ENCODE data around the gene TOX4.
A peak's percentile ranks its signal among the peaks of the same experiment; 100 is the strongest.
"Not testable (repeated sequence)": the region's sequence is repeated elsewhere in the genome, so short reads cannot be mapped to it uniquely, and the experiment has no call there.

TOX4 gene

DNA sequence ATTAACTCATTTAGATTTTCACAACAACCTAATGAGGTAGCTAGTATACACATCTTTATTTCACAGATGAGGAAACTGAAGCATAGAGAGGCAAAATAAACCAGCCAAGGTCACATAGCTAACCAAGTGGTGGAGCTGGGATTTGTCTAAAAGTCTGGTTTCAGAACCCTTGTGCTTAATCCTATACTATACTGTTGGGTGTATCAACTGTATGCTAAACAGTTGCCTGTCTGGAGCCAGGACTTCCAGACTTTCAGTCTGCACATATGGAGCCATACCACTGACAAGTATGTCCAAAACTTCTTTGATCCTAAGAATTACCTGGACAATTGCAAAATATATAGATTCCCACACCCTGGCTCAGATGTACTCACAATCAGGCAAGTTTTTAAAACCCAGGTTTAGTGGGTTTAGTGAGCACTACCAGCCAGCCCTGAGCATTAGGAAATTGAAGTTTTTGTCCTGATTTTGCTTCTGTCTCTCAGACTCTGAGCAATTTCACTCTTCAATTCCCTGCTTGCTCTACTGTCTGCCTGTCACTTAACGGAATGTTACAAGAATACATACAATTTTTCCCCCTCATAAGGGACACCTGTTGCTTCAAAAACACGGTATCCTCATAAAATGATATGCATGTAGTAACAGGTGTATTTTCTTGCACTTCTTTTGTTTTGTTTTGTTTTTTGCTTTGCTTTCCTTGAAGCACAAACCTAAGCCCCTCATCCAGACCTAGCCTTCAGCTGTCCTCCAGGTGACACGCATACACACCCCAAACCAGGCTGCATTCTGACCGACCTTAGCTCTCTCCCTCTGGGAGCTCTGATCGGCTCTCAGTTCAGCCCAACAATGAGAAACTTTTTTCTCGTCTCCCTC is 58.8 kb downstream of the TOX4 start:
- DNase-seq = no peak

DNA sequence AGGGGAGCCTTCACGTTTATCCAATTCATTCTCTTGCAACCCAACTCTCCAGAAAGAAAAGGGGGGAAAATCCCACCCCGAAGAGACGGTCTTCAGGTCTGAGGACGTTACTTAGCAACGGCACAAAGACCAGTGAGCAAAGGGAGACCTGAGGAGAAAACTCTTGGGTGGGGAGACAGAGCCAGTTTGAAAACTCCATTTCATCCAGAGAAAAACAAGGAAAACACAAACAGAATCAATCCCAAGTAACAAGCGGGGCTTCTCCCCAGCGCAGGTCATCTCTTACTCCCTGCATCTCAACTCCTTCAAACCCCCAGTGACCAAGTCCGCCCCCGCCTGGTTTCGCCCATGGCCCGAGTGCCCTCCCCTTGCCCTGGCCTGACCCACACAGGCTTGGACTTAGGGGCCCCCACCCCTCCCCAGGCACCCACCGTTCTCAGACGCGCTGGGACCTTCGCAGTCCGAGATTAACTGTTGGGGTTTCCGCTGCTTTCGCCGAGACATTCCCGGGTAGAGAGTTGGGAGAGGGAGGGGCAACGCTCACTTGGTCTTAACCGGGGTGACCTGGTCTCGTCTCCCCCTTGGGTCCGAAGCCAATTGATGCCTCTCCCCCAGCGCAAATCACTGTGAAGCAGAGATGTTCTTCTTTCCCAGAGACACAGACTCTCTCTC is 59.6 kb downstream of the TOX4 start:
- no peak for DNase-seq

DNA sequence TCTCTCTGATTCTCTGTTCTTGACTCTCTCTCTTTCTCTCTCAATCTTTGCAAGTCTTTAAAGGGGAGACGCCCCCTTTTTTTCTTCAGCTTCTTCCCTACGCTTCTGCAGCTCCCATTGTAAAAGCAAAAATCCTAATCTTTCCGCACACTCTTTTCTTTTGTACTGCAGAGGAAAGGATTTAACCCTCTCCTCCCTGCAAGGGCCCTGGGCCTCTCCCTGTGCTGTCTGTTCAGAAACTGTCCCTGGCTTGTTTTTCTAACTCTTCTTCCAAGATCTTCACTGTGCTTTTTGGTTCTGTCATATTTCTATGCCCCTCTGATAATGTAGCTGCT is 60.1 kb downstream of the TOX4 start:
- no peak for DNase-seq

DNA sequence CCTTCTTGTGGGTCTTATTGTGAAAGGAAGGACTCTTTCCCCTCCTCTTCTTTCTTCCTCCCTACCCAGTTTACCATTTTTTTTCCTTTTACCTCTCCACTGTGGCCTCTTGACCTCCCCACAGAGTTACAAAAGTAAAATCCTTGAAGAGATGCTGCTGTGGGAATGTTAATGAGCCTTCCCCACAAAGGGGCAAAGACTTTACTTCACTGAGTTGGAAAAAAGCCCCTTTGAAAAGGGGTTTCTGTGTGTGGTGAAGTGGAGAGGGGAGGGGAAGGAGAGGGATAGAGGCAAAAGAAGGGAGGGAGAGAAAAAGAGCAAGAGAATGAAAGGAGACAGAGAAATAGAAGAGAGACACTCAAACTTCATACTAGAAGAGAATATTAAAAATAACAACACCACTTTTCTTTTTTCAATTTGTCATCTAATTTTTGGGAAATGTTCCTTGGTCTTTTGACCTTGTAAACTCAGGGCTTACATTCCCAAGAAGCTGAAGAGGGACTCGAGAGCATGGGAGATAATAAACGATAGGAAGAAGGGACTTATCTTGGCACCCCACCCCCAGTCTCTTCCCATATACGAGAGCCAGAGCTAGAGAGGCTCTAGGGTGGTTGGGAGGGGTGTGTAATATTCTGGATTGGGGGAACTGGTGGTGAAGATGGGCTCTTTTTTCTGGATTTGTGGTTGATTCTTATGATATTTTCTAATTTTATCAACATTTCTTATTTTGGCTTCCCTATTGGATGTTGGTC is 62.4 kb downstream of the TOX4 start:
- no peak for DNase-seq

DNA sequence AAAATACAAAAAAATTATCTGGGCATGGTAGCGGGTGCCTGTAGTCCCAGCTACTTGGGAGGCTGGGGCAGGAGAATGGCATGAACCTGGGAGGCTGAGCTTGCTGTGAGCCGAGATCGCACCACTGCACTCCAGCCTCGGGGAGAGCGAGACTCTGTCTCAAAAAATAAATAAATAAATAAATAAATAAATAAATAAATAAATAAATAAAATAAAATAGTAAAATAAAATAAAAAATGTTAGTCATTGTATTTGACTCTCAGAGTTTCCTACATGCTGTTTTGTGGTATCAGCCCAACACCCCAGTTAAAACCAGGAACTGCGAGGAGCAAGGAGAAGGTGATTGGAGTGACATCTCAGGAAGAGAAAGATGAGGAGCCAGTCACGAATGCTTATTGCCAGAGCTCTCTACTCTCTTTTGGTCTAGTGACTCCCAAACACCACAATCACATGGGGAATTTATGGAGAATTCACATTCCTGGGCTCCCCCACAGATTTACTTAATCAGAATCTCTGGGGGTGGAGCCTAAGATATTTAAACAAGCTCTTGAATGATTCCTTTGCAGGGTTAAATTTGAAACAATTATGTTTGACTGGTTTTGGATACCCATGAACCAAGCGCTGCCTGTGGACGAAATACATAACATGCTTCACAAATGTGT is 64.5 kb downstream of the TOX4 start:
- no peak for DNase-seq

DNA sequence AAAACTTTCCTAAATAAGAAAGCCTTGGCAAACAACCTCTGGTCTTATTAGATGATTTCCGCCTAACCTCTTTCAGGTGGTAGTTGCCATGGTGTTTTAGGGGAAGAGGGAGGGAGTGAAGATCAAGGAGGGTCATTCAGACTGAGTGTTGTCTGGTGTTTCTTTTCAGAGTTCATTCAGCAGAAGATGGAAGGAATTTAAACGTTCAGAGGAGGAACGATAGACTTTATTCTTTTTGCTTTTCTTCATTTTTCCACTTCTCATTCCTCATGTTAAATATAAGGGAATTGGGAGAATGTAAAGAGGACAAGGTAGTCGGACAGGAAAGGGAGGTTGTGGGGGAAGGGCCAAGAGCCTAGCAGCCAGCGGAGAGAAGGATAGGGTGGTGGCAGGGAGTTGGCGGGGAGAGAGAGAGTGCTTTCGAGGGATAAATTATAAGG is 66.5 kb downstream of the TOX4 start:
- DNase-seq = peak in 1 of 2 experiments; percentile 59

DNA sequence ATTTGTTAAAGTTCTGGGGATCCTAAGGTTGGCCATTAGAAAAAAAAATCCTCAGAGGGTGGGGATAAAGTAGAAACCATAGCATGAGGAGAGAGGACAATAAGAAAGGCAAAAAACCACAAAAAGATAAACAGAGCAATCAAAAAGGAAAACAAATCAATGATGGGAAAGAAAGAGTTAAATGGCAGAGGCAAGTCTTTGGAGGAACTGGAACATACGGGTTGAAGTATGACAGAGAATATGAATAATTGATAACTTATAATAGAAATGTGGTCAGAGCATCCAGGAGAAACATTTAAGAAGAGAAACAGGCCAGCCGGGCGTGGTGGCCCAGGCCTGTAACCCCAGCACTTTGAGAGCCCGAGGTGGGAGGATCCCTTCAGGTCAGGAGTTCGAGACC is 67.0 kb downstream of the TOX4 start:
- DNase-seq = peak in 1 of 2 experiments; percentile 49

DNA sequence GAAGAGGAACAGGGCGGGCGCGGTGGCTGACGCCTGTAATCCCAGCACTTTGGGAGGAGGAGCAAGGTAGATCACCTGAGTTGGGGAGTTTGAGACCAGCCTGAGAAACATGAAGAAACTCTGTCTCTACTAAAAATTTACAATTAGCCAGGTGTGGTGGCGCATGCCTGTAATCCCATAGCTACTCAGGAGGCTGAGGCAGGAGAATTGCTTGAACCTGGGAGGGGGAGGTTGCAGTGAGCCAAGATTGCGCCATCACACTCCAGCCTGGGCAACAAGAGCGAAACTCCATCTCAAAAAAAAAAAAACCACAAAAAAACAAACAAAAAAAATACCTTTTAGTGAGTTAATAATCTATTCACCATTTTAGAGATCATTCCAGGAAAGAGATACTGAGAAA is 67.6 kb downstream of the TOX4 start:
- not testable (repeated sequence) for DNase-seq

All from NCI-H446 (cell line).